Measurements from ENCODE around the gene IFT81. TPM values are rescaled to one million over a fixed set of nuclear protein-coding genes. Genes with fewer than 3 reads are reported as not detected.

Gene IFT81
- total and polyA plus RNA-seq, 2 donors (not counting 3 experiments of a cell fraction or from before 2014, with no cell fraction given) = 2.4 to 9.8 TPM

DNA sequence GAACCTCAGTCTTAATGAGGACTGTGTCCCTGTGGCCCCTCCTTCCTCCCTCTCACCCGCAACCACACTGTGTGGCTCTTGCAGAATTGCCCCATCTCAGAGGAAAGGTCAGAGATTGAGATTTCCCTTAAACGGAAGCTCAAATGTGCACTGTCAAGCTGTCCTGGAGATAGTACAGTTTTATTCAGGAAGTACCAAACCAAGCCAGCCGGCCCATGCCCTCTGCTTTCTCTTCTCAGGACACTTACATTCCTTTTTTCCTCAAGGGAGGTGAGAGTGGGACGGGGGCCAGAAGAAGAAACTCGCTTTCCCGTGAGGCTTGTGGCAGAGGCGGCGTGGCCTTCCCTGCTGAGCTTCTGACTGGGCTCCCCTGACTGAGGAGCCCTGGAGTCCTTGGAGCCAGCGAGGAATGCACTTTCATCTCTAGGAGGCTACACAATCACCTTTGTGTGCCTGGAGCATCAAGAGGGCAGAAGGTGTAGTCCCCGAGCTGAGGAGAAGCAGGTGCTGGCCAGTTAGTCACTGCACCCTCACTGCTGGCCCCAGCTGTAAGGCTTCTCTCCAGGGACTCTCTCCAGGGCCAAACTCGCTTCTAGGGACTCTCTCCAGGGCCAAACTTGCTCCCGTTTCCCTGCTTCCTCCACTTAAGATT is 132.7 kb downstream of the IFT81 start:
- ChIA-PET POLR2A (interaction anchor here (1.0 kb wide), 1 partner anchor 23 kb away, joined by 4 read pairs; no protein-coding TSS in a partner anchor), CTCF (interaction anchor here (0.8 kb wide), 1 partner anchor 8 kb away, joined by 4 read pairs; no protein-coding TSS in a partner anchor)
- BruUV-seq (replicated peaks) = no TSS peak
- no peak overlapping the region for H3K27ac ChIP-seq (ENCODE audit: insufficient read depth, low read depth, low read length)
- H3K9me3 ChIP-seq (replicated peaks; ENCODE audit: control insufficient read depth, insufficient read depth, low read length) = no peaks in the 10 kb centered on the region
- no peaks in the 10 kb centered on the region for H4K20me1 ChIP-seq (replicated peaks; ENCODE audit: control insufficient read depth, extremely low read depth, insufficient read depth, low read length)
- FAIRE-seq = no peak
- dilution Hi-C loops (cut with MboI; ENCODE audit: extremely low pct_ligation_motif_present, low sequenced_read_pairs) = no loop called here
- H3K9me1 ChIP-seq (replicated peaks; ENCODE audit: control insufficient read depth, extremely low read depth, insufficient read depth, low read length) = no peaks in the 10 kb centered on the region
- H3K4me2 ChIP-seq (ENCODE audit: insufficient read depth, low read length) = no peak overlapping the region
- no peak for DNase-seq (ENCODE audit: low read depth, low spot score)
- H3K79me2 ChIP-seq (ENCODE audit: control insufficient read depth, insufficient read depth, low read length) = no peaks in the 10 kb centered on the region
- no peak overlapping the region for H2AFZ ChIP-seq (ENCODE audit: low read depth, low read length)
- H3K9ac ChIP-seq (replicated peaks; ENCODE audit: extremely low read depth, insufficient read depth, low read length) = no peak overlapping the region
- H3K36me3 ChIP-seq (ENCODE audit: control insufficient read depth in 2 of 2, extremely low read depth in 1 of 2, insufficient read depth in 2 of 2, low read length in 2 of 2) = no peaks in the 10 kb centered on the region
- intact Hi-C loops (cut with micrococcal nuclease) = no loop called here
- no peaks in the 10 kb centered on the region for H3K27me3 ChIP-seq (ENCODE audit: control insufficient read depth in 2 of 2, insufficient read depth in 2 of 2, low read length in 2 of 2)
- no peak for TF ChIP-seq FOS (IDR thresholded peaks at IDR 0.05; ENCODE audit: borderline replicate concordance, insufficient read depth, low read length)
- TF ChIP-seq POLR2A (IDR thresholded peaks at IDR 0.05; ENCODE audit: low read depth, low read length) = no peak
- TF ChIP-seq JUN (IDR thresholded peaks at IDR 0.05; ENCODE audit: borderline replicate concordance, insufficient read depth, insufficient read length, low read depth) = no peak
- H3K4me1 ChIP-seq (ENCODE audit: control insufficient read depth, extremely low read depth, insufficient read depth, low read length) = no peaks in the 10 kb centered on the region
- no peak overlapping the region for H3K4me3 ChIP-seq (replicated peaks in 1 of 3; ENCODE audit: insufficient read depth in 1 of 3, low read depth in 1 of 3, low read length in 3 of 3)

DNA sequence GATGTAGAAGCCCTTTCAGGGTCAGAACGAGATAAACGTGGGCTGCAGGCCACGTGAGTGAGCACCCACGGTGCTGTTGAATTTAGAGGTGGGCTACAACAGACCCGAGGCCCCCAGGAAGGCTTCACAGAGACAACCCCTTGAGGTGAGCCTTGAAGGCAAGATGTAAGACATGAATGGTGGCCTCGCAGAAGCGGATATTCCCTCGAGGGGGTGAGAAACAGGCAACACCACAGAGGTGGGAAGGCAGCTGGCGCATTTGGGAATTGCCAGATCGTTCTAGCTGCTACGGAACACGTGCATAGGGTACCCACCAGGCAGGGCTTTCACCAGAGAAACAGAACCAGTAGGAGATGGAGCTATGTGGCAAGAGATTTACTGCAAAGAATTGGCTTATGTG is 134.3 kb downstream of the IFT81 start:
- H3K9ac ChIP-seq (replicated peaks; ENCODE audit: extremely low read depth, insufficient read depth, low read length) = no peak overlapping the region
- no TSS peak for BruUV-seq (replicated peaks)
- H3K9me3 ChIP-seq (replicated peaks; ENCODE audit: control insufficient read depth, insufficient read depth, low read length) = no peaks in the 10 kb centered on the region
- no peak overlapping the region for H3K4me3 ChIP-seq (replicated peaks in 1 of 3; ENCODE audit: insufficient read depth in 1 of 3, low read depth in 1 of 3, low read length in 3 of 3)
- no peak overlapping the region for H3K27ac ChIP-seq (ENCODE audit: insufficient read depth, low read depth, low read length)
- ChIA-PET CTCF (no interaction called here), POLR2A (no interaction called here)
- H2AFZ ChIP-seq (ENCODE audit: low read depth, low read length) = no peak overlapping the region
- H4K20me1 ChIP-seq (replicated peaks; ENCODE audit: control insufficient read depth, extremely low read depth, insufficient read depth, low read length) = no peaks in the 10 kb centered on the region
- TF ChIP-seq FOS (IDR thresholded peaks at IDR 0.05; ENCODE audit: borderline replicate concordance, insufficient read depth, low read length) = no peak
- TF ChIP-seq EZH2 (IDR thresholded peaks at IDR 0.05; ENCODE audit: borderline replicate concordance, low read depth, low read length, severe bottlenecking) = no peak
- no peak for TF ChIP-seq GATA2 (IDR thresholded peaks at IDR 0.05; ENCODE audit: insufficient read depth, insufficient read length, low read depth, low read length)
- no peak for TF ChIP-seq MYC (IDR thresholded peaks at IDR 0.05; ENCODE audit: low read depth, low read length)
- TF ChIP-seq, protein P1, sequence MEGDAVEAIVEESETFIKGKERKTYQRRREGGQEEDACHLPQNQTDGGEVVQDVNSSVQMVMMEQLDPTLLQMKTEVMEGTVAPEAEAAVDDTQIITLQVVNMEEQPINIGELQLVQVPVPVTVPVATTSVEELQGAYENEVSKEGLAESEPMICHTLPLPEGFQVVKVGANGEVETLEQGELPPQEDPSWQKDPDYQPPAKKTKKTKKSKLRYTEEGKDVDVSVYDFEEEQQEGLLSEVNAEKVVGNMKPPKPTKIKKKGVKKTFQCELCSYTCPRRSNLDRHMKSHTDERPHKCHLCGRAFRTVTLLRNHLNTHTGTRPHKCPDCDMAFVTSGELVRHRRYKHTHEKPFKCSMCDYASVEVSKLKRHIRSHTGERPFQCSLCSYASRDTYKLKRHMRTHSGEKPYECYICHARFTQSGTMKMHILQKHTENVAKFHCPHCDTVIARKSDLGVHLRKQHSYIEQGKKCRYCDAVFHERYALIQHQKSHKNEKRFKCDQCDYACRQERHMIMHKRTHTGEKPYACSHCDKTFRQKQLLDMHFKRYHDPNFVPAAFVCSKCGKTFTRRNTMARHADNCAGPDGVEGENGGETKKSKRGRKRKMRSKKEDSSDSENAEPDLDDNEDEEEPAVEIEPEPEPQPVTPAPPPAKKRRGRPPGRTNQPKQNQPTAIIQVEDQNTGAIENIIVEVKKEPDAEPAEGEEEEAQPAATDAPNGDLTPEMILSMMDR (IDR thresholded peaks at IDR 0.05; ENCODE audit: extremely low read depth in 1 of 2, insufficient read depth in 1 of 2, low read depth in 1 of 2, low read length in 2 of 2) = no peak
- no peak for TF ChIP-seq JUN (IDR thresholded peaks at IDR 0.05; ENCODE audit: borderline replicate concordance, insufficient read depth, insufficient read length, low read depth)
- TF ChIP-seq, protein P2, sequence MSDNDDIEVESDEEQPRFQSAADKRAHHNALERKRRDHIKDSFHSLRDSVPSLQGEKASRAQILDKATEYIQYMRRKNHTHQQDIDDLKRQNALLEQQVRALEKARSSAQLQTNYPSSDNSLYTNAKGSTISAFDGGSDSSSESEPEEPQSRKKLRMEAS (IDR thresholded peaks at IDR 0.05; ENCODE audit: insufficient read depth, insufficient read length) = no peak
- TF ChIP-seq POLR2AphosphoS5 (IDR thresholded peaks at IDR 0.05; ENCODE audit: insufficient read depth, low read depth, low read length) = no peak
- TF ChIP-seq POLR2A (IDR thresholded peaks at IDR 0.05; ENCODE audit: low read depth, low read length) = no peak
- DNase-seq (ENCODE audit: low read depth, low spot score) (no peak), FAIRE-seq (no peak)
- no peak overlapping the region for H3K4me2 ChIP-seq (ENCODE audit: insufficient read depth, low read length)
- H3K27me3 ChIP-seq (ENCODE audit: control insufficient read depth in 2 of 2, insufficient read depth in 2 of 2, low read length in 2 of 2) = no peaks in the 10 kb centered on the region
- intact Hi-C loops (cut with micrococcal nuclease) = no loop called here
- dilution Hi-C loops (cut with MboI; ENCODE audit: extremely low pct_ligation_motif_present, low sequenced_read_pairs) = no loop called here
- H3K4me1 ChIP-seq (ENCODE audit: control insufficient read depth, extremely low read depth, insufficient read depth, low read length) = no peaks in the 10 kb centered on the region
- no peaks in the 10 kb centered on the region for H3K9me1 ChIP-seq (replicated peaks; ENCODE audit: control insufficient read depth, extremely low read depth, insufficient read depth, low read length)
- no peaks in the 10 kb centered on the region for H3K79me2 ChIP-seq (ENCODE audit: control insufficient read depth, insufficient read depth, low read length)
- no peaks in the 10 kb centered on the region for H3K36me3 ChIP-seq (ENCODE audit: control insufficient read depth in 2 of 2, extremely low read depth in 1 of 2, insufficient read depth in 2 of 2, low read length in 2 of 2)

Measured in endothelial cell of umbilical vein (primary cell).